HG03139 (cell line): ENCODE data around the gene HCRTR1.
"Not testable (repeated sequence)": the region's sequence is repeated elsewhere in the genome, so short reads cannot be mapped to it uniquely, and the experiment has no call there.

ENCODE experiments used
- ATAC-seq: cut with Tn5 transposase; IDR thresholded peaks from one replicate; pipeline ENCODE4 v1.9.1; 2021; ENCODE audit not compliant: unreplicated experiment

Gene HCRTR1

DNA sequence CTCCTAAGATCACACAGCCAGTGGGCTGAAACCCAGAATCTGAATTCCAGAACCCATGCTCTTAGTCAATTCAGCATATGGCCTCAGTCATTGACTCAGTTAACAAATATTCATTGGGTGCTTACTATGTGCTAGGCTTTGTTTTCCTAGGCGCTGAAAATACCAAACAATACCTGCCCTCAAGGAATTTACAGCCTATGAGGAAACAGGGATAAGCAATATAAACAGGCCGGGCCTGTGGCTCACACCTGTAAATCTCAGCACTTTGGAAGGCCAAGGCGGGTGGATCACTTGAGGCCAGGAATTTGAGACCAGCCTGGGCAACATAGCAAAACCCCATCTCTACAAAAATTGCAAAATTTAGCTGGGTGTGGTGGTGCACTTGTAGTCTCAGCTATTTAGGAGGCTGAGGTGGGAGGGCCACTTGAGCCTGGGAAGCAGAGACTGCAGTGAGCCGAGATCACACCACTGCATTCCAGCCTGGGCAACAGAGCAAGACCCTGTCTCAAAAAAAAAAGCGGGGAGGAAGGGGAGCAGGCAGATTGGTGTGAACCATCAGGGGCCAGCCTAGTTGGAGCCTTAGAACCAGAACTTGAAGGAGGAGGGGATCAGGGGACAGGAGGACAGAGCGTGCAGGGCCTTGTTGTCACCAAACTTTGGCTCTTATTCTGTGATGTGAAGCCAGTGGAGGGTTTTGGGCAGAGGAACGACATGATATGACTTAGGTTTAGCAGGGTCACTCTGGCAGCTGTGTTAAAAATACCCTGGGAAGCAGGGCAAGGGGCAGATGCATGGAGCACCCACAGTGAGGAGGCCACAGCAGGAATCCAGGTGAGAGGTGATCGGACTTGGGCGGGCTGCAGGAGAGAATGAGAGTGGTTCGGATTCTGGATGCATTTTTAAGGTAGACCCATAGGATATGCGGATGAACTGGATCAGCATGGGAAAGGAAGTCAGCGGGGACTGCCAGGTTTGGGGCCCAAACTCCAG is 35.4 kb upstream of the HCRTR1 start:
- ATAC-seq = no peak

GRCh38 chr1:31583082-31583994 is 34.2 kb upstream of the HCRTR1 start:
- no peak for ATAC-seq

DNA sequence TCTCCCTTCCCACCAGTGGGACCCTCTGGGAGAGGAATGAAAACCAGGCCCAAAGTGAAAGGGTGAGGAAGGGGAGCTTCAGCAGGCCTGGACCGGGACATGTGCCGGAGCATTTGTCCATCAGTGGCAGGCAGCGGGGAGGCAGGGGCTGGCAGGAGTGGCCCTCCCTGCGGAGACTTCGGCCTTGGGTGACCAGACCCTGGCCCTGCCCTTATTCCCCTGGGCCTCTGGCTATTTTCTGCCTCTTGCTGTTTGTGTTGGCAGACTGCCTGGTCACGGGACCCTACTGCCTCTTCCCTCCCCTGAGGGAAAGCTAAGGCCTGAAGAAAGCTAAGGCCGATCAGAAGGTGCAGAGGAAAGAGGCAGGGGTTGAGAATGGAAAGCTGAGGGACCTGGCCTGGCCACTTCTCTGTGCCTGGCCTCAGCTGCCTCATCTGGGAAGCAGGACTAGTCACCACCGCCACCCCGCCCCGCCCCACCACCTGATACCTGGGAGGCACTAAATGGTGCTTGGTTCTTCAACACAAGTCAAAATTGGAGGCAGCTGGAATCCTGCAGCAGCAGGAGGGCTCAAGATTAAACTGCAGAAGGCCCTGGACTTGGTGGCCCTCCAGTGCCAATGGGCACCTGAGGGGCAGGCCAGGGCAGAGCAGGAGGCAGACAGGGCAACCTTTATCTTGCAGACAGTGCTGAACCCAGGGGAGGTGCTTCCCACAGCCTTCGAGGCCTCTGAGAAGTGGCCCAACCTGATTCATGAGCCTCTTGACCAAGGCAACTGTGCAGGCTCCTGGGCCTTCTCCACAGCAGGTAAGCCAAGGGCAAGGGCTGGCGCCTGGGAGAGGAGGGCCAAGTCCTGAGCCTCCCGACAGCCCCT is 33.3 kb upstream of the HCRTR1 start:
- ATAC-seq = no peak

- no peak for ATAC-seq
Measured at GRCh38 chr1:31584869-31585735, 32.4 kb upstream of the HCRTR1 start.

GRCh38 chr1:31585736-31586365 is 31.6 kb upstream of the HCRTR1 start:
- ATAC-seq = no peak

DNA sequence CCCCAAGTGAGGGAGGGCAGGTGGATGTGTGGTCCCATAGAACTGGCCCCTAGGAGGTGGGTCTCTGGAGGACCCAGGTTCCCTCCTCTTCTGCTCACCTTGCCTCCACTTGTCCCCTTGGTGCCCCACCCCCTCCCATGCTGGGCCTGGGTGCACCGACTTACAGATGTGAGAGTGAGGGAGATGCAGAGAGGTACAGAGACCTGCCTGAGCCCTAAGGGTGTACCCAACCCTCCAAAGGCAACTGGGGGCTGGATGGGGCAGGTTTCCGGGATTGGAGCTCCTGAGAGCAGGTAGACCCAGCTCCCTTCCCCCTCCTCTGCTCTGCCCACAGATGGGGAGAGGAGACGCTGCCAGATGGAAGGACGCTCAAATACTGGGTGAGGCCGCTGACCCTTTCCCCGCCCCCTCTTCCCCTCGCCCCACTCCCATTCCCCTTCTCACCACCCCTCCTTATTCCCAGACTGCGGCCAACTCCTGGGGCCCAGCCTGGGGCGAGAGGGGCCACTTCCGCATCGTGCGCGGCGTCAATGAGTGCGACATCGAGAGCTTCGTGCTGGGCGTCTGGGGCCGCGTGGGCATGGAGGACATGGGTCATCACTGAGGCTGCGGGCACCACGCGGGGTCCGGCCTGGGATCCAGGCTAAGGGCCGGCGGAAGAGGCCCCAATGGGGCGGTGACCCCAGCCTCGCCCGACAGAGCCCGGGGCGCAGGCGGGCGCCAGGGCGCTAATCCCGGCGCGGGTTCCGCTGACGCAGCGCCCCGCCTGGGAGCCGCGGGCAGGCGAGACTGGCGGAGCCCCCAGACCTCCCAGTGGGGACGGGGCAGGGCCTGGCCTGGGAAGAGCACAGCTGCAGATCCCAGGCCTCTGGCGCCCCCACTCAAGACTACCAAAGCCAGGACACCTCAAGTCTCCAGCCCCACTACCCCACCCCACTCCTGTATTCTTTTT is 30.8 kb upstream of the HCRTR1 start:
- ATAC-seq = no peak

DNA sequence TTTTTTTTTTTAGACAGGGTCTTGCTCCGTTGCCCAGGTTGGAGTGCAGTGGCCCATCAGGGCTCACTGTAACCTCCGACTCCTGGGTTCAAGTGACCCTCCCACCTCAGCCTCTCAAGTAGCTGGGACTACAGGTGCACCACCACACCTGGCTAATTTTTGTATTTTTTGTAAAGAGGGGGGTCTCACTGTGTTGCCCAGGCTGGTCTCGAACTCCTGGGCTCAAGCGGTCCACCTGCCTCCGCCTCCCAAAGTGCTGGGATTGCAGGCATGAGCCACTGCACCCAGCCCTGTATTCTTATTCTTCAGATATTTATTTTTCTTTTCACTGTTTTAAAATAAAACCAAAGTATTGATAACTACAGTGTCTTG is 30.2 kb upstream of the HCRTR1 start:
- not testable (repeated sequence) for ATAC-seq

- no peak for ATAC-seq
Measured at GRCh38 chr1:31587720-31588423, 29.6 kb upstream of the HCRTR1 start.

DNA sequence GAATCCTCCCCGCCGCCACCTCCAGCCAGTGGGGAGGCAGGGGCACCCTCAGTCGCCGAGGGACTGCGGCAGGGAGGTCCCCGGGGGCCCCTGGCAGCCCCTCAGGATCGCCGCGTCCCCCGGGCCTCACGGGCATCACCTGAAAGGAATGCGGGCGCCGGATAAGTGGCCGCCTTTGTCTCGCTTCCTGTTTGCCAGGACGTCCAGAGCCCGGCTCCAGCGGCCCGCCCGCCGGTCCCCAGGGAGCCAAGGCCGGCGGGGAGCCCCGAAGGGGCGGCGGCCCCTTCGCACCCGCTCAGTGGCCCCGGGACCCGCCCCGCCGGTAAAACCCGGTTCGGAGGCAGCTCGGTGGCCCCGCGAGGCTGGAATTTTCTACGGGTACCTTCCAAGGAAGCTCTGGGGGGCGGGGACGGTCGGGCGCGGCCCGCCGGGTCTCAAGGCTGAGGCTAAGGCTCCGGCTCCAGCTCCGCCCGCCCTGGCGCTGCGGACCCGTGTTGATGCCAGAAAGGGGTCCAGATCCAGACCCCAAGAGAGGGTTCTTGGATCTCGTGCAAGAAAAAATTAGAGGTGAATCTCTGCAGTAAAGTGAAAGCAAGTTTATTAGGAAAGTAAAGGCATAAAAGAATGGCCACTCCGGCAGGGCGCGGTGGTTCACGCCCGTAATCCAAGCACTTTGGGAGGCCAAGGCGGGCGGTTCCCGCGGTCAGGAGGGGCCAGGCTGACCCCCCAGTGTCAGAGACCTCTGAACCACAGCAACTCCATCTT is 28.6 kb upstream of the HCRTR1 start:
- no peak for ATAC-seq

- ATAC-seq = no peak
Measured at GRCh38 chr1:31591425-31592093, 25.9 kb upstream of the HCRTR1 start.

GRCh38 chr1:31592132-31592531 is 25.4 kb upstream of the HCRTR1 start:
- ATAC-seq = no peak

- ATAC-seq = no peak
Measured at GRCh38 chr1:31593136-31593665, 24.3 kb upstream of the HCRTR1 start.

DNA sequence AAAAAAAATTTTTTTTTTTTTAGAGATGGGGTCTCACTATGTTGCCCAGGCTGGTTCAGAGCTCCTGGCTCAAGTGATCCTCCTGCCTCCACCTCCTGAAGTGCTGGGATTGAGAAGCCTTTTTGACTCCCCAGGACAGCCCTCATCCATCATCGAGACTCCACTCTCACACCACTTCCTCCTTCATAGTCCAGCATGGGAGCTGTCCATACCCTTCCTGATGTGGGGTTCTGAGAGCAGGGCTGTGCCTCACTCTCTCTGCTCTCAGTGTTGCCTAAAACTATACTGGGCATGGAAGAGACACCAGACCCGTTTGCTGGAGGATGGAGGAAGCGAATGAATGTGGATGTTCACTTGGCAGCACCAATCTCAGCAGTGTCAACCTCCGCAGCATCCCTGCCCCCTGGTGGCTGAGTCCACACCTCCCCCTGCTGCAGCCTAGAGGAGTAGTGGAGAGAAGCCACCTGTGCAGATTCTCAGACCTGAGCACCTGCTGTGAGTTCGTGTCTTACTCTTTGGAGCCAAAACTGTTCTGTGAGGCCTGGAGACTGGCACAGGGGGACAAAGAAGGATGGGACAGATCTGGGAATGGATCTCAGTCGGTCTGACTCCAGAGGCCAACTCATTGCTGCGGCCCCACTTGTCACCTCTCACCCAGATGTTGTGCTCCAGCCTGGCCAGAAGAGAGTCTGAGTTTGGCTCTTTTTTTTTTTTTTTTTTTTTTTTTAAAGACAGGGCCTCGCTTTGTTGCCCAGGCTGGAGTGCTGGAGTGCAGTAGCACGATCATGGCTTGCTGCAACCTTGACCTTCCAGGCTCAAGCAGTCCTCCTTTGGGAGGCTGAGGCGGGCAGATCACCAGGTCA is 23.5 kb upstream of the HCRTR1 start:
- ATAC-seq = peak; percentile 68

DNA sequence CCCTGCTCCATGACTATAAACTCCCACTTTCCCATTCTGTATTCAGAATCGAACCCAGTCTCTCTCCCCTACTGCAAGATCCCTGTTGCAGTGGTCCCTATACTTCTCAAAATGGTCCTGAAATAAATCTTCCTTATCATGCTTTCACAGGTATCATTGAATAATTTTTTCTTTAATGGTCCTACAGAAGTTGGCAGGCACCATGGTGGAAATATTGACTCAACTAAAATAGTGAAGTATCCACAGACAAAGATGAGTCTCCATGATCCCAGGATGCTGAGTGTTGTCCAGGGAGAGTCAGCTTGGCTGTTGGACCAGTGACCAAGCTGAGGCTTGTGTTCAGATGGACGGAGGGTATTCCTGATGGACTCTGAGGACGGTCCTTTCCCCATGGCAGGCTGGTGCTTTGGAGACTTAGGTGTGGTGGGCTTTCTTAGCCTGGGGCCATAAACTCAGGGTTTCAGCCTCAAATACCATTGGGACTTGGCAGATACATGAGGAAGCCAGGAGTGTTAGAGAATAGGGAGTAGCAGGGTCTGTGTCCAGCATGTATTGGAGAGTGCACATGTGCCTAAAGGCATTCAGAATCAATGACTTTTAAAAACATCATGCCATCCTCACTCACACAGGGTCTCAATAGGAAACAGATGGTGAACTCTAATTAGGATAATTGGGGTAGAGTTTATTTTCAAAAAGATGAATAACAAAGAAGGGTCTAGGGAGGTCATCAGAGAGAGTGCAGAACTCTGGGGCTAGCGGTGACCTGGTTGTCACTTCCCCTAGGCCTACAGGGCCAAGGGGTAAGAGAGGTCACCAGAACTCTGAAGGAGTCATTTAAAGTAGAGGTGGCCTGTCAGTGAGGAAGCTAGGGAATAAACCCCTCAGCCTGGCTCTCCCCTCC is 21.4 kb upstream of the HCRTR1 start:
- no peak for ATAC-seq
